ENCODE measurements around the gene GPR143.
"Not testable (repeated sequence)": the region's sequence is repeated elsewhere in the genome, so short reads cannot be mapped to it uniquely, and the experiment has no call there.

GPR143 gene

DNA sequence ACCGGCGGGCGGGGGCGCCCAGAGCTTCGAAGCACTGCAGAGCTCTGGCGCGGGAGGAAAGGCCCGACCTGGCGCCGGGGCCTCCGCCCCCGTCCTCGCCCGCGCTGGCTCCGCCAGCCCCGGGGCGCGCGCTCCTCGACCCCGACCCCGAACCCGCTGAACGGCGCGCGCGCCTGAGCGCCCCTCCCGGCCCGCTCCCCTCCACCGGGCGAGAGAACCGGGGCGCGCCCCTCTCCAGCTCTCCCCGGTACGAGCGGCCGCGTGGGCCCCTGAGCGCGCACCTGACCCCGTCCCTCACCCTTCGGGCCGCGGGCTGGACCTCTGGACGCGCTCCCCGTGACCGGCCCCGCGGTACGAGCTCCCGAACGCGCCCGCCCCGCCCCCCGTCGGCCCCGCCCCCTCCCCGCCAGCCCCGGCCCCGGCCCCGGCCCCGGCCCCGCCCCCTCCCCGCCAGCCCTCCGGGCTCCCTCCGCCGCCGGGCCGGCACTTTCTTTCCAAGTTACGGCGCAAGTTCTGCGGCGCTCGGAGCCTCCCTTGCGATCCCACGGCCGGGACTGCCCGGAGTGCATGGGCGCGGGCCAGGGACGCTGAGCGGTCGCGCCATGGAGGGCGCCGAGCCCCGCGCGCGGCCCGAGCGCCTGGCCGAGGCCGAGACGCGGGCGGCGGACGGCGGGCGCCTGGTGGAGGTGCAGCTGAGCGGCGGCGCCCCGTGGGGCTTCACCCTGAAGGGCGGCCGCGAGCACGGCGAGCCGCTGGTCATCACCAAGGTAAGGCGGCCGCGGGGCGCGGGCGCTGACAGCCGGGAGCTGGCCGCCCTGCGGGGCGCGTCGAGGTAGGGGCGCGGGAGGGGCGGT lies 20.5 kb upstream of the GPR143 start, which contains the start of gene SHROOM2:
Gene SHROOM2 (plus strand): TSS at position 486 of the 854 bp plus-strand sequence. CDS start 117 bp downstream, at position 603.
- TF ChIP-seq GATA1 (IDR thresholded peaks at IDR 0.05; ENCODE audit: low read depth, low read length) (no peak), POLR2A (IDR thresholded peaks at IDR 0.05; ENCODE audit: low read length) (no peak)
- no peak for DNase-seq

DNA sequence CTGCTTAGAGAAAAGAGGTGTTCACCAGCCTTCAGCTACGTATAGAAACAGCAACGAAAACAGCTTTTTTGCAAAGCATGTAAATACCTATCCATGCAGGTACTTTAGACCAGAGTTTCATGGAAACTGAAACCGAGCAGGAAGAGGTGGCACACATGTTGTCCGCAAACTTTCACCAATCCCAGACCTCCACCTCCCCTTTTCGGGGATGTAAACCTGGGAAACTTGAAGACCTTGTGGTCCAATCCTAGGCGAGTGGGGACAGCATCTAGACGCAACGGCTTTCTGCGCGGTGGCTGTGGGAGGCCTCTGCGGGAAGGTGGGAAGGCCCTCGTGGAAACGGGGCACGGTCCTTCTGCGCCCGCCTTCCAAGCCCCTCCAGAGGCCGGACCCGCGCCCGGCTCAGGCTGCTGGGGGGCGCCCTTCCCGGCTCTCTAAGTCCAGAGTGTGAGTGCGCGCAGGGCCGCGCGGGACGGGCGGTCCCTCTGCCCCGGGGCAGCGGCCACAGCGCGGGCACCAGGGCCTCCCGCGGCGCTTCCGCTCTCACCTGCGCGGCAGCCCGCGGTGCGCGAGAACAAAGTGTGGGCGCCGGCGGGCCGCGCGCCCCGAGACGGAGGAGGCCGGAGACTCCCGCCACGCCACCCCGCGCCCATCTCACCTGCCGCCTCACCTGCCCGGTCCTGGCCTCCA lies 19.8 kb upstream of the GPR143 start:
- TF ChIP-seq GATA1 (IDR thresholded peaks at IDR 0.05; ENCODE audit: low read depth, low read length) (no peak), POLR2A (IDR thresholded peaks at IDR 0.05; ENCODE audit: low read length) (no peak)

DNA sequence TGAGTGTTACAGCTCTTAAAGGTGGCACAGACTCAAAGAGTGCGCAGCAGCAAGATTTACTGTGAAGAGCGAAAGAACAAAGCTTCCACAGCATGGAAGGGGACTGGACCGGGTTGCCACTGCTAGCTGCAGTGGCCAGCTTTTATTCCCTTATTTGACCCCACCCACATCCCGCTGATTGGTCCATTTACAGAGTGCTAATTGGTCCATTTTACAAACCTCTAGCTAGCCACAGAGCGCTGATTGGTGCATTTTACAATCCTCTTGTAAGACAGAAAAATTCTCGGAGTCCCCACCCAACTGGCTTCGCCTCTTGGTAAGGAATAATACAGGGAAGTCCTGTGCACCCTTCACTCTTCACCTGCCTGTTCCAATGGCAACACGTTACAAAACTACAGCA lies 18.7 kb upstream of the GPR143 start:
- no peak for DNase-seq
- TF ChIP-seq GATA1 (IDR thresholded peaks at IDR 0.05; ENCODE audit: low read depth, low read length) = no peak

More for the DNA sequence above, 19.8 kb upstream of the GPR143 start:
- DNase-seq = no peak

DNA sequence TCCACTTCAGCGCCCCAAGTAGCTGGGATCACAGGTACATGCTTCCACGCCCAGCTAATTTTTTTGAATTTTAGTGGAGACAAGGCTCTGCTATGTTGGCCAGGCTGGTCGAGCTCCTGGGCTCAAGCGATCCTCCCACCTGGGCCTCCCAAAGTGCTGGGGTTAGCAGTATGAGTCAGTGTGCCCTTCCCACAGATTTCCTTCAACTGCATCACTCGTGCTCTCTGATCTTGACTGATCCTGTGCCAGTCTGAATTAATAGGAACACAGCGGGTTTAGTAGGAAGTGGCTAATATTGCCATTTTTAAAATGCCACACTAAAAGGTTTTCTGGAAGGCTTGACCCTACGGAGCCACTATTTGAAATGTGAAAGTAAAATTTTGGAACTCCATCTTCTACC lies 16.3 kb upstream of the GPR143 start:
- TF ChIP-seq POLR2A (IDR thresholded peaks at IDR 0.05; ENCODE audit: low read length) = no peak
- DNase-seq = no peak

DNA sequence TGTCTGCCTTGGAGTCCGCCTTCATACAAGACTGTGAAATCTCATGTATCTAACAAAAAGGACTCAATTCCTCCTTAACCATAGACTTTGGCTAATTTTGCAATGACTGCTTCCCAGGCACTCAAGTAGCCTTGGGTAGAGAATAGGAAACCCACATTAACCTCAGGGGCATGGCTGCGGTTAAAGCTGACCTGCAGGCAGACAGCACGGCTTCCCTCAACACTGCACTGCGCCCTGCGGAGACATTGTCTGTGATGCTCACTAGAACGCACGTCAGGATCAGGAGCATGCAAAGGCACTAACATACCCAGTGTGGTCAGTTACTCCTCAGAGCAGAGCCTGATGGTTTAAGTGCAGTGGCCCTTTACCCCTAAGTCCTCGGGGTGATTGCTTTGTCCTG lies 10.3 kb upstream of the GPR143 start:
- no peak for DNase-seq
- no peak for TF ChIP-seq GATA1 (IDR thresholded peaks at IDR 0.05; ENCODE audit: low read depth, low read length)
- TF ChIP-seq POLR2A (IDR thresholded peaks at IDR 0.05; ENCODE audit: low read length) = no peak

DNA sequence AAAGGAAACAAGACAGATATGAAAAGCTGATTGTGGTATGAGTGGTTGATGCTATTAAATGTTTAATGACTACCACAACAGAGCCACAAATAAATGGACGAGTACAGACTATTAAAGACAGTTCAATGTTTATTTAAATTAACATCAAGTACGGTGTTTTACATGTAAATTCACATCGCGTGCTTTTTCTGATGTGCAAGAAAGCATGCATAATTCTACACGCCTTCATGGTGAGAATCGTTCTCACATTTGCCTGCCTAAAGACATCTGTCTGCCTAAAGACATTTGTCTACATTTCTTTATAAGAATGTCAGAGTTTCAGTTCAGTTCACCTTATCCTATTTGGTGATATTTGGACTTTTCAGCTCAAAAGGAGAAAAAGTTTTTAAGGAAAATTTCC lies 7.3 kb upstream of the GPR143 start:
- DNase-seq = no peak

DNA sequence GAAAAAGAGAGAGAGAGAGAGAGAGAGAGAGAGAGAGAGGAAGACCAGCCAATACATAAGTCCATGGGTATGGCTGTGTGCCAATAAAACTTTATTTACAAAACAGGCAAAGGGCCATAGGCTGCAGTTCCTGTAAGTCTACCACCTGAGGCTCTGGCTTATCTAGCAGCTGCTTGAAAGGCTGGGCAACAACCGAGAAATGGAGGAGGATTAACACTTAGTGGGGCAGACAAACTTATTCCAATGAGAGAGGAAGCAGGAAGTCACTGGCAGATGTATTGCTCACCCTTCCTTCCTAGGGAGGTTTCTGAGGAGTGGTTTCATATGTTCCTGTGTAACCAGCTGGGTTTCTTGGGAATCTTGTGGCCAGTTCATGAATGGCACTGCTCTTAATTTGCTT lies 4.7 kb upstream of the GPR143 start:
- DNase-seq = no peak
- TF ChIP-seq GATA1 (IDR thresholded peaks at IDR 0.05; ENCODE audit: low read depth, low read length) (no peak), POLR2A (IDR thresholded peaks at IDR 0.05; ENCODE audit: low read length) (no peak)

More for the DNA sequence above, 7.3 kb upstream of the GPR143 start:
- TF ChIP-seq GATA1 (IDR thresholded peaks at IDR 0.05; ENCODE audit: low read depth, low read length) (no peak), POLR2A (IDR thresholded peaks at IDR 0.05; ENCODE audit: low read length) (no peak)

DNA sequence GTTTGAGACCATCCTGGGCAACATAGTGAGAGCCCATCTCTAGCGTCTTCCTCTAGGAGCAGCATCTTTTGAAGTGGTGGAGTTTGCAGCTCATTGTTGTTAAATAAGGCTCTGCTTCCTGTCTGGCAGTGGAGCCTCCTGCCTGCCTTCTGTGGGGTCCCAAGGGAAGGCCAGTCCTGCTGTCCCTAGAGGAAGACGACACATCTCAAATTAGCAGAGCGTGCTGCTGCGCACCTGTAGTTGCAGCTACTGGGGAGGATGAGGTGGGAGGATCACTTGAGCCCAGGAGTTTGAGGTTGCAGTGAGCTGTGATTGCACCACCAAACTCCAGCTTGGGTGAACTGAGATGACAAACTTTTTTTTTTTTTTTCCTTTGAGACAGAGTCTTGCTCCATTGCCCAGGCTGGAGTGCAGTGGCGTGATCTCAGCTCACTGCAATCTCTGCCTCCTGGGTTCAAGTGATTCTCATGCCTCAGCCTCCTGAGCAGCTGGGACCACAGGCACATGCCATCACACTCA lies 2.7 kb upstream of the GPR143 start:
- DNase-seq = not testable (repeated sequence)

DNA sequence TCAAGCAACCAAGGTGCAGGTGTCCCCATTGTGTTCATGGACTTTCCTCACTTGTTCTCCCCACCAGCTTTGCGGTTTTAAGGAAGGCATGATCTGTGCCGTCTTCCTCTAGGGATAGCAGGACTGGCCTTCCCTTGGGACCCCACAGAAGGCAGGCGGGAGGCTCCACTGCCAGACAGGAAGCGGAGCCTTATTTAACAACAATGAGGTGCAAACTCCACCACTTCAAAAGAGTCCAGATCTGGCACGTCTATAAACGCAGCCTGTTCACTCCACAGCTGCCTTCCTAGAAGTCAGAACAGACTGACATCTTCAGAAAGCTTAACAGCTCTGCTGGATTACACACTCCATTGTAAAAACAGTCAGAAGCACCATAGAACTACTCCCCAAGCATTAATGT lies 1.7 kb upstream of the GPR143 start:
- no peak for DNase-seq
- TF ChIP-seq GATA1 (IDR thresholded peaks at IDR 0.05; ENCODE audit: low read depth, low read length) = no peak
- TF ChIP-seq POLR2A (IDR thresholded peaks at IDR 0.05; ENCODE audit: low read length) = no peak

DNA sequence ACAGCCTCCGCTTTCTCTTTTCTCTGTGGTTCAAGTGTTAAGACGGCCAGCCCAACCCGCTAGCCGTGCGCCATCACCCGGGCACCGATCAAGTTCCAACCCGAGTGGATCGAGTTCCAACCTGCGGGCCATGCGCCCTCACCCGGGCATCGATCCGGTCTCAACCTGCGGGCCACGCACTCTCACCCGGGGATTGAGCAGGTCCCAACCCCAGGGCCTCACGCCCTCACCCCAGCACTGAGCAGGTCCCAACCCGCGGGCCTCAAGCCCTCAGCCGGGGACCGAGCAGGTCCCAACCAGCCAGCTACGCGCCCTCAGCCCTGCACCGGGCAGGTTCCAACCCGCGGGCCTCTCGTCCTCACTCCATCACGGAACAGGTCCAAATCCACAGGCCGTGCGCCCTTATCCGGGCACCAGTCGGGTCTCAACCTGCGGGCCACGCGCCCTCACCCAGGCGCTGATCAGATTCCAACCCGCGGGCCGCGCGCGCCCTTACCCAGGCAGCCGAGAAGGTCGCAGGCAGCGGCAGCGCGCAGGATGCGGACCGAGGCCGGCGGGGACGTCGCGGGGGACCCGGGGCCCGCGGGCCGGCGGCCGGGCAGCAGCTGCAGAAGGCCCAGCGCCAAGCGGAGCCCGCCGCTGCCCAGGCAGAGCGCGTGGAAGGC lies 443 bp downstream of the GPR143 start:
- no peak for DNase-seq
- TF ChIP-seq POLR2A (IDR thresholded peaks at IDR 0.05; ENCODE audit: low read length) (no peak), GATA1 (IDR thresholded peaks at IDR 0.05; ENCODE audit: low read depth, low read length) (no peak)

DNA sequence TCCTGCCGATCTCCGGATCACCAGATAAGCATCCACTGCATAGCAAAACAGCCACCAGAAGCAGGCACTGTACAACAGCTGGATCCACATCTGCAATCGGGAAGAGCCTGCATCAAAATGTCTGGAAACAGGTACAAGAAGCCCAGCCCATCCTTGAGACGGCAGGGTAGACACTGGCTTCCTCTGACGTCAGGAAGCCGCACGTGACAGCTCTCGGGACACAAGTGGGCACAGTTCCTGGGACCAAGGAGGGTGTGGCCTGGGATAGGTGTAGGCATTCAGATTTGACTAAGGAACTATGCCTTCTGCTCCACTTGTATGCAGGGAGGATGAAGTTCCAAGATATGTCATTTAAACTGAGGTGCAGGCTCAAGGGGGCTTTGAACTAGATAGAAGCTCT lies 6.3 kb downstream of the GPR143 start:
- no peak for TF ChIP-seq POLR2A (IDR thresholded peaks at IDR 0.05; ENCODE audit: low read length)
- TF ChIP-seq GATA1 (IDR thresholded peaks at IDR 0.05; ENCODE audit: low read depth, low read length) = no peak

DNA sequence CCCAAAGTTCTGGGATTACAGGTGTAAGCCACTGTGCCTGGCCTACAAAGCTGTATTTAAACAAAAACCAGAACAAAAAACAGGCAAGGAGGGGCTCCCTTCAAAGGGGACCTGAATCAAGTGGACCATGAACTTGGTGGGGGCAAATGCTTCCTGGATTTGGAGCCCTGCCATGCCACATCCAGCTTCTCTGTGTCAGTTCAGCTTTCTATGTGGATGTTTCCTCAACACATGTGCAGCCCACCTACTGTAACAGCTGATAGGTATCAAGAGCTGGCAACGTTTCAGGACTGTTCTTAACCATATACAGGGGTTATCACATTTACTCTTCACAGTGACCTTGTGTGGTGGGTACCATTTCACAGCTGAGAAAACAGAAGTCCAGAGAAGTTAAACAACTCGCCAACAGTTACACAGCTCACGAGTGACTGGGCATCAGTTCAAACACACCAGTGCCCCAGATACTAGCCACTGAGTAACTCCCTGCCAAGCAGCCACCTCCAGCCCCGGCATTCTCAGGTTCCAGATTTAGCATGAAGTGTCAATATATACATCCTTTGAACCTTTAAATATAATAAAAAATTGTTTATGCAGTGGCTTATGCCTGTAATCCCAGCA lies 7.5 kb downstream of the GPR143 start:
- TF ChIP-seq GATA1 (IDR thresholded peaks at IDR 0.05; ENCODE audit: low read depth, low read length) (no peak), POLR2A (IDR thresholded peaks at IDR 0.05; ENCODE audit: low read length) (no peak)
- DNase-seq = no peak

More for the DNA sequence above, 6.3 kb downstream of the GPR143 start:
- DNase-seq = no peak

DNA sequence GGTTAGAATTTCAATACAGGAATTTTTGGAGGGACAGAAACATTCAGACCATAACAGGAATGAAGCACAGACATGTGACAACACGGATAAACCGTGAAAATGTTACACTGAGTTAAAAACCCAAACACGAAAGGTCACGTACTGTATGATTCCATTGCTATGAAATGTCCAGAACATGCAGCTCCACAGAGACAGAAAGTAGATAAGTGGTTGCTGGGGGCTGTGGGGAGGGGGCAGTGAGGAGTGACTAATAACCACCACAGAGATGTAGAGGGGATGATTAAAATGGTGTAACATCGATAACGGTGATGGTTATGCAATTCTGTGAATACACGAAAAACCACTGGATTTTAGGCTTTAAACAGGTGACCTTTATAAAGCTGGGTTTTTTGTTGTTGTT lies 8.3 kb downstream of the GPR143 start:
- no peak for DNase-seq
- TF ChIP-seq POLR2A (IDR thresholded peaks at IDR 0.05; ENCODE audit: low read length) (no peak), GATA1 (IDR thresholded peaks at IDR 0.05; ENCODE audit: low read depth, low read length) (no peak)

DNA sequence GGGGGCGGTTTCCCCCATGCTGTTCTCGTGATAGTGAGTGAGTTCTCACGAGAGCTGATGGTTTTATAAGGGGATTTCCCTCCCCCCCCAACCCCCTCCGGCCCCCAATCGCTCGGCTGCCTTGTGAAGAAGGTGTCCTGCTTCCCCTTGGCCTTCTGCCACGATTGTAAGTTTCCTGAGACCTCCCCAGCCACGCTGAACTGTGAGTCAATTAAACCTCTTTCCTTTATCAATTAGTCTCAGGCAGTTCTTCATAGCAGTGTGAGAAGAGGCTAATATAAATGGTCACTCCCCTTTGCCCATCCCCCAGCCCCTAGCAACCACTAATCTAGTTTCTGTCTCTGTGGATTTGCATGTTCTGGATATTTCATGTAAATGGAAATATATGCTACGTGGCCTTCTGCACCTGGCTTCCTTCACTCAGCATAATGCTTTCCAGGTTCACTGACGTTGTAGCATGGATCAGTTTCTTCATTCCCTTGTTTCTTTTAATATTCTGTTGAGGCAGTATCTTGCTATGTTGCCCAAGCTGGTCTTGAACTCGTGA lies 16.4 kb downstream of the GPR143 start:
- TF ChIP-seq GATA1 (IDR thresholded peaks at IDR 0.05; ENCODE audit: low read depth, low read length) = no peak
- TF ChIP-seq POLR2A (IDR thresholded peaks at IDR 0.05; ENCODE audit: low read length) = no peak
- DNase-seq = no peak
